ENCODE results near the gene PKHD1.

Gene PKHD1

DNA sequence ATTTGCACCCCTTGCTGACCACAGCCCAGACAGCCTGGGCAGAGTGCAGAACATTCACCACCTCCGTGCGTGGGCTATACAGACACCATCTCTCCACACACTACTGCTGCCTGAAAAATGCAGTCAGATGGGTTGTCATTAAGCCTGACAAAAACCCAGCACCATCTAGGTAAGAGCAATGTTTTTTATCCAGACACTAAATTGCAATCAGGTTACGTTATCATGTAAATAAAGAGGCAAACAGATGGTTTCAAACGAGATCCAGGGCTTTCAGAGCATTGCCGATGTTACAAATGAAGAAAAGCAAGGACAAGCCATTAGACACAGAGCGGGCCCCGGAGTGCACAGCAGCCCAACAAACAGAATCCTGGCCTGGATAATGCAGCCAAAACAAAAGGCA is 269.6 kb downstream of the PKHD1 start:
- FAIRE-seq = no peak
- no peak for DNase-seq (ENCODE audit: insufficient read length, low spot score)

DNA sequence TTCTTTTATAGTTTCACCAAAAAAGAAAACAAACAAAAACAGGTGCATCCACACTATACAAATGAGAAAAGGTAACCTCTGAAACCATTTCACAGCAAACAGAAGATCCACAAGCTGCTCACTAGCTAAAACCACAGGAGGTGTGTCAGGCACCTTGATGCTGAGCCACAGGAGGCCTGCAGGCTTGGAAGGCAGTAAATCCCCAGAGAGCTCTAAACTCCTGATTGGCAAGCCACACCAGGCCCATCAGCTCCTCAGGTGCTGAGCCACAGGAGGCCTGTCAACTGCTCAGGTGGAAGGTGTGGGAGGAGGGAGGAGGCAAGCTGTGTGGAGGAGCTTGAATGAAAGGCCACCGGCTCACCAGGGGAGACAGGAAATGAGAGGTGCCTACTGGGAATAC is 273.0 kb downstream of the PKHD1 start:
- FAIRE-seq (no peak), DNase-seq (ENCODE audit: insufficient read length, low spot score) (no peak)

DNA sequence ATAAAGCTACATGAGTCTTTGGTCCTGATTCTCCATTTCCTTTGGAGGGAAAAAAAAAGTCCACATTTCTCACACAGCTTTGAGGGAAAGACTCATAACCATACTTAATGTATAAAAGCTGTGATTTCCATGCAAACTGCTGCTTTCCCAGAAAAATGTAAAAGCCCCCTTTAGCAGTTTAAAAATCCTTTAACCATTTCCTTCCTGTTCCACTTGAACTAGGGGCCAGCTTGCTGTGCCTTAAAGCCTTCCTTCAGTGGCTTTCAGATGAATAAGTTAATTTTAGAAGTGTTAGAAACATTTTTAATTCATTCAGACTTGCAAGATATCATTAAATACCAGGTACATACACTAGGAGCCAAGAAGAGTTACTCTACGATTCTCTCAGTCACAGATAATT is 273.5 kb downstream of the PKHD1 start:
- DNase-seq (ENCODE audit: insufficient read length, low spot score) = no peak
- no peak for FAIRE-seq

DNA sequence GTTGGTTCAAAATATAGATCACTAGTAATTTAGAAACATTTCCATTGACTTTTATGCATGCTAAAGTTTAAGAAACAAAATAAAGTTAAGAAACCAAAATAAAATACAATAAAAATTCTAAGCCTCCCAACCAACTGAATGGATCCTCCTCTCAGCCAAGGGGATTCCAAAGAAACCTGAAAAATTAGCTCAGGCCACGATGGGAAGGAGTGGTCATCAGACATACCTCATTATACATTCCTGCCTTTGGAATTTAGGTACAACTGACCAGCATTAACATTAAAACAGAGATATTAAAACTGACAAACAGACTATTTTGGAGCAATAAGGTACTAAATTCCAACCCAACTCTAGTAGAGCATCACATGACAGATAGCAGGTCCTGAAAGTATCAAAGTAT is 275.2 kb downstream of the PKHD1 start:
- no peak for DNase-seq (ENCODE audit: insufficient read length, low spot score)
- FAIRE-seq = no peak

DNA sequence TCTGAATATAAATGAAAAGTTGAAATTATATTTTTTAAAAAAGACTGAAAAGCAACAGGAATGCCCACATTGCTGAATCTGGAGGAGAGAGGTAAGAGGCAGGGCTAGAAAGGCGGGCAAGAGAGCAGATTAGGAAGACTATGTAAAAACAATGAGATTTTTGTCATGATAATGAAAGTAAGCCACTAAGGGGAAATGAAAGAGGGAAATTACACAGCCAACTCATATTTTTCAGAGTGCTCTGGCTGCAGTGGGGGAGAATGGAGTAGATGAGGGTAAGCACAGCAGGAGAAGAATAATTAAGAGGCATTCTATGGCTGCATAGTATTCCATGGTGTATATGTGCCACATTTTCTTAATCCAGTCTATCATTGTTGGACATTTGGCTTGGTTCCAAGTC is 281.9 kb downstream of the PKHD1 start:
- DNase-seq (ENCODE audit: insufficient read length, low spot score) (no peak), FAIRE-seq (no peak)

DNA sequence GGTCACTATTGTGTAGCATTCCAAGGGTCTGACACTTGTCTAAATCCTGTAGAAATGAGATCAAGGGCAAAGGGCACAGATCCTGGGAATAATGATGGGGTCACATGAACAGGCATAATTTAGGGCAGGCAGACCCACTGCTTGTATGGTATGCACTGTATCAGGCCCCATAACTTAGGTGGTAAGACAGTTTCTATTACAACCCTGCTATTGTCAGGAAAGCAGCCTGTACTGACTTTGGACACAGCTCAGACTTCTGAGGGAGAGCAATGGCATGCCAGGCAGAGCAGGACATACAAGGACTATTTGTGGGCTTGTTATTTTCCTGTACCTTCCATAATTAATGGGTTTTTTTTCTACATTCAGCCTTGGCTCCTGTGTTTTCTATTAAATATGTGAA is 286.8 kb downstream of the PKHD1 start:
- DNase-seq (ENCODE audit: insufficient read length, low spot score) (no peak), FAIRE-seq (no peak)

DNA sequence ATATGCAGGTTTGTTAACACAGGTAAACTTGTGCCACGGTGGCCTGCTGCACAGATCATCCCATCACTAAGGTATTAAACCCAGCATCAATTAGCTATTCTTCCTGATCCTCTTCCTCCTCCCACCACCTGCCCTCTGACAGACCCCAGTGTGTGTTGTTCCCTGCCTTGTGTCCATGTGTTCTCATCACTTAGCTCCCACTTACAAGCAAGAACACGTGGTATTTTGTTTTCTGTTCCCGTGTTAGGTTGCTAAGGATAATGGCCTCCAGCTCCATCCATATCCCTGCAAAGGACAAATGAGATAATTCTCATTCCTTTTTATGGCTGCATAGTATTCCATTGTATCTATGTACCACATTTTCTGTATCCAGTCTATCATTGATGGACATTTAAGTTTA is 294.0 kb downstream of the PKHD1 start:
- FAIRE-seq (no peak), DNase-seq (ENCODE audit: insufficient read length, low spot score) (no peak)

DNA sequence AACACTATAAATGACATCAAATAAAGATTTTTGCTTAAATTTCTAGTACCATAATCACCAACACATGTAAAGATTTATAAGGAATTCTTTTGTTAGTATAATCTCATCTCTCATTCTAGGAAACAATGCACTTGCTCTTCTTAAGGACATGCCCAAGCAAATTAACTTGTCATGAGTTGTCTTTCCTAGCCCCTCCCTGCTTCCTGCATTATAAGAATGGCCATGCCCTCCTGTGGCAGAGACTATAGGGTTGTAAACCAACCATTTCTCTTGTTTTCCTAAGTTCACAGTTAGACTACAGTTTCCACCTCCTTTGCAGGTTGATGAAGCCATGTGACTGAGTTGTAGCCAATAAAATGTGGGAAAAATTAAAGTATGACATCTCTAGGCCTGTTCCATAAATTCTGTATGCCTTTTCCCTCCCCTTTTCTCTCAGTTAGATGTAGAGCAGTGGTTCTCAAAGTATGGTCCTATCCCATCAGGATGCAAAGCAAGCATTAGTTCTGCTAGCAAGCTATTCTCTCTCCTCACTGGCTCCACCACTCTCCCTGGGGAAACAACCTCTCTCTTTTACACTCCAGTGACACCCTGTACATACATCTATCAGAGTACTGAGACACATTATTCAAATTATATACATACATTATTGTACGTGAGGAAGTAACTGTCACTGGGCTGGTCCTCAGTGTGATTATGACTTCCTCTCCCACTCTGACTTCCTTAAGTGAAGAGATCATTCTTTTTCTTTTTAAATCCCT is 295.0 kb downstream of the PKHD1 start:
- FAIRE-seq (no peak), DNase-seq (ENCODE audit: insufficient read length, low spot score) (no peak)

DNA sequence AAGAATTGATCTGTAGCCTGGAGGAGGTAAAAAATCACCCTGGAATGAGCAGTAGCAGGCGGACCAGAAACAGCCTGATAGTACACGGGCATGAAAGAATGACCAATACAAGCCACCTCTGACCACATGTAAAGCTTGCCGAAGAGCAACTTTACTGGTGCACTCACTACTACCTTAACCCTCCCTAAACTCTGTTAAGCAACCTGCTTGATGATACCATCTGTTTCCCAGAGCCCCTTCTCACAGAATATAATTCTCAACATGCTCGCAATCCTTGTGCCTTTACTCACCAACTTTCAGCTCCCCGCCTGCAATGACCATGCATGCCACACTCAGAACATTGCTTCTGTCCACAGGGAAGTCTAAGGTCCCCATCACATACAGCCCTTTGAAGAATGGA is 296.5 kb downstream of the PKHD1 start:
- FAIRE-seq = no peak
- DNase-seq (ENCODE audit: insufficient read length, low spot score) = no peak

DNA sequence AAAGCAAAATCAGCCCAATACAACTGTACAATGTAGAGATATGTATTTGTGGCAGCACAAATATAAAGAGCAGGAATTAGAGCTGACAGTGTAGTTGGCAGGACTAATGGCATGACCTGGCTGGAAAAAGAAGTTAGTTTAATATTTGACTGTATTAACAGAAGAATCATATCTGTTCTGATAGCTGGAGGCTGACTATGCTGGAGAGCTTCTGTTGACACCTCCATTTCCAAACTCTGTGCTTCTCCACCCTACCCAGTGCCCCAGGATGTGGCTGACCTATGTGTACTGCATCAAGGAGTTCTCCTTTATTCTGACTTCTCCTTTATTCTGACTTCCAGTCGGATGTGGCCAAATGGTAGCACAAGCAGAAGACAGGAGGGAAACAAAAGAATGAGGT is 299.3 kb downstream of the PKHD1 start:
- no peak for DNase-seq (ENCODE audit: insufficient read length, low spot score)
- no peak for FAIRE-seq

DNA sequence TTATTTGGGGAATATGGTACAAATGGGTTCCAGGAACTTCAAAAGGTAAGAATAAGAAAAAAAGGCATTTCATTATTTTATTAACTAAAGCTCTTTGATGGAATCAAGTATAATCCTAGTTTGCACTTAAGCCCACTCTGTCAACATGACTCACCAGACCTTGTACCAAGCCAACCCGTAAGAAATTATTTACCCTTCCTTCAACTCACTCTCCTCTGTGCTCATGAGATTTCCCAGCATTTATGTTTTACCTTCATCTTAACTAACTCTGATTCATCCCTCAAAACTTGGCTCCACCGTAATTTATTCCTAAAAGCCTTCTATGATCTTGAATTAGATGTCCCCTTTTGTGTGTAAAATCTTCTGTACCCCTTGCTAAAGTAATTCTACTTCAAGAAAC is 308.7 kb downstream of the PKHD1 start:
- DNase-seq (ENCODE audit: insufficient read length, low spot score) = no peak
- FAIRE-seq = no peak

DNA sequence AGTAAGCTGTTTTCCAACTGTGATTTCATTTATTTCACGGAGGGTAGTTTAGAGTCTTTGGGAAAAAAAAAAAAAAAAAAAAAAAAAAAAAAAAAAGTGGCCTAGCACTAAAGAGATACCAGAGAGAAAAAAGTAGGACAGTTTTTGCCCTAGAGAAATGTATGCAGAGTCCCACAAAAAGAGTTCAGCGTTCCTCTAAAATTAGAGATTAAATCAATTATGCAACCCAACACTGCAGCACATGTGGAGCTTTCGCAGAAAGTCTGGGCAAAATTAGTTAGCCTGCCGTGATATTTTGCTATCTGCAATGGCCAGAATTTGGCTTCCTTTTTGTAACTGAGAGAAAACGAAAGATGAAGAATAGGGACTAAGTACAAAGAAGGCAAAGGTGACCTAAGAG is 309.8 kb downstream of the PKHD1 start:
- FAIRE-seq (no peak), DNase-seq (ENCODE audit: insufficient read length, low spot score) (no peak)

DNA sequence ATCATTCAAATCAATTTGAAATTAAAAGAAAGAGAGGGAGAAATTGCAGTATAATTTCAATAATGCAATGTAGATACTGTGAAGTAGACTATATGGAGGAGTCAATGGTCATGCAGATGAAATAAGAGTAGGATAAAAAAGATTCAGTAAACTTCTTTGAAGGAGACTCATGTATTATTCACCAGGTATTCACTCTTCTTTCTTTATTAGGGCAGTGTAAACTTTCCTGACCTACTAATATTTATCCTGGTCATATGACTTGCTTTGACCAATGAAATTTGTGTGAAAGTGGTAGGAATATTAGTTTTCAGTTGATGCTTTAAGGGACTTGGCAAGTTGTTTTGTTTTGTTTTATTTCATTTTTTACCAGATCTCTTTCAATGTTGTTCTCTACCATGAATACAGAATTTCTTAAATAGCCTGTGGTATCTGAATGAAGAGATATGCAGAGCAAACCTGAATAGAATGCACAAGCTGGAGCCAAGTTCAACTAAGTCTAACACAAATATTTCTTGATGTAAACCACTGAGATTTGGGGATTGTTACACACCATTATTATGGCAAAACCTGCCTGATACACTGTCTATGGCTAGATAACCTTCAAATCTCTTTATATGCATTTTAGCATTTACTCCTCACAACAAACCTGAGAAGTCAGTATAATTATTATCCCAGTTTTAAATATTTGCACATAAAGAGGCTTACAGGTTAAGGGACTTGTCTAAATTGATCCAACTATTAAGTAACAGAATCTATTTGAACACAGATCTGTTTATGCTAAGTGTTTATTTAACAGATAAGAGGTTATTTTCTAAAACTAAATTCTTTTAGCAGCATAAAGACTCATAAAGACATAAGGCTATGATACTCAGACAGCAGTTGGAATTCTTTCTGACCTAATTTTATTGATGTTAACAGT is 311.2 kb downstream of the PKHD1 start:
- DNase-seq (ENCODE audit: insufficient read length, low spot score) (no peak), FAIRE-seq (no peak)

DNA sequence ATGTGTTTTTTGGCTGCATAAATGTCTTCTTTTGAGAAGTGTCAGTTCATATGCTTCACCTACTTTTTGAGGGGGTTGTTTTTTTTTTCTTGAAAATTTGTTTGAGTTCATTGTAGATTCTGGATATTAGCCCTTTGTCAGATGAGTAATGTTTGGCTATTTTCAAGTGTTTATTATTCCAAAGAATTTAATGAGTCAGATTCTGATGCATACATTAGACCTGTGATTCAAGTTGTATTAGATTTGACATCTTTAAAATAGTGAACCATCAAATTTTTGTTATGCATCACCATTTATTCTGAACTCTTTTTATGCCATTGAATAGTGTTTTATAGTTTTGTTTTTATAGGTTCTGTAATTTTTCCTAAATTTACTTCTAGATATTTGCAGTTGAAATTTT is 319.3 kb downstream of the PKHD1 start:
- no peak for FAIRE-seq
- no peak for DNase-seq (ENCODE audit: insufficient read length, low spot score)

DNA sequence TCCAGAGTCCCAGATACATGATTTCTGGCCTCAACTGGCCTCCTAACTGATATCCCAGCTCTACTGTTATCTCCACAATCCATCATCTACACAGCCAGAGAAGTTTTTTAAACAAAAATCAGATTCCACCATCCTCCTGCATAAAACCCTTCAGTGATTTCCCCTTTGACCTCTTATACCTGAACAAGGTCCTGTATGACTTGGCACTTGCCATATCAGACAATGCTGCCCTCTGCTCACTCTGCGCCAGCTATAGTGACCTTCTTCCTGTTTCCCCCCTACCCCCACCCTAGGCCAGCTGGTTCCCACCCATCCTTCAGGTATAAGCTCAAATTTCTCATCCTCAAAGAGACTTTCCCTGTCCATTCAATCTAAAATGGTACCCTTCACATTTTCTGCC is 322.2 kb downstream of the PKHD1 start:
- no peak for DNase-seq (ENCODE audit: insufficient read length, low spot score)
- FAIRE-seq = no peak

DNA sequence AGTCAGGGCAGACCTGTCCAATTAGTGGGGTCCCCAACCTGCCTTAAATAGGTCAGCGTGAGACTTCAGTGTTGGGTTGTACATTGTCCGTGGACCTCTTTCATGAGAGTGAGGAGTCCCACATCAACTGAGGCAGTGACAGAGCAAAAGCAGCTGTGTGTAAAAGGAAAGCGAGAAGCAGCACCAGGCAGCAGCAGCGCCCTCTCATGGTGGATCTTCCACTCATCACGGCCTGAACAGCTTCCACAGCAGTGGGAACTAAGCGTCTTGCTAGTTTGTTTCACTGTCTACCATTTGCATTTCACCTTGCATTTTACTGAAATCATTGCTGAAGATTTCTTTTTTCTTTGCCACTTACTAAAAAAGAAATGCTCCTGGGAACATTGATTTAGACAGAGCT is 333.8 kb downstream of the PKHD1 start:
- FAIRE-seq = no peak
- DNase-seq (ENCODE audit: insufficient read length, low spot score) = no peak

DNA sequence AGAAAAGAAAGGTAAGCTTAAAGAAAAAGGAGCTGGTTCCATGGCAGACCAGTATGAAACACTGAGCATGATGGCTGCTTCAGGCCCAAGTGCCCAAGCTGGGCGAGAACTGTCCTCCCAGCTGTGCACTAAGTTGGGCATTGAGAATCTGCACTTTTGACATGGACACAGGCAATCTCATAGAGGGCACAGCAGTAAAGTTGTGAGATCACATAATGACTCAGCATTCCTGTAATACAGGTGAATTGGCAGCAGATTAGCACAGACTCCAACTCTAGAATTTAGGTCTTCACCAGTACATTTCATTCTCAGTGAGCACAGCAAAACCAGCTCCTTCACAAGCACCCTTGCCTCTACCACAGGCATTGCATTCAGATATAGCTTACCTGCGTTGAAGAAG is 343.4 kb downstream of the PKHD1 start:
- DNase-seq (ENCODE audit: insufficient read length, low spot score) = no peak
- no peak for FAIRE-seq

DNA sequence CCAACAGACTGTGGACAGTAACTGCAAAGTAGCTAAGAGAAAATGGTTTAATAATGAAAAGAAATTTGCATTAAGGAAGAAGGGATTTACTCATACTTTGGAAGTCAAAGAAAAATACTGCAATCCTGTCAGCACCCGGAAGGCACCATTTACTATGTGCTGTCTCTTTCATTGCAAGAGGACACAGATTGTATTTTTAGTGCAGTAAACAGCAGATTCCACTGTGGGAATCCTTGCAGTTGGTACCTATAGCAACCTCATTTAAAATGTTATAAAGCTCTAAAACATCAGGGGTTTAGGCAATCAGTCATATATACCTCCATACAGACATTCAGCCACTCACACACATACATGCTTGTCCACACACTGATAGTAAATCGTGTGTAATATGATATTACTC is 346.8 kb downstream of the PKHD1 start:
- no peak for FAIRE-seq

DNA sequence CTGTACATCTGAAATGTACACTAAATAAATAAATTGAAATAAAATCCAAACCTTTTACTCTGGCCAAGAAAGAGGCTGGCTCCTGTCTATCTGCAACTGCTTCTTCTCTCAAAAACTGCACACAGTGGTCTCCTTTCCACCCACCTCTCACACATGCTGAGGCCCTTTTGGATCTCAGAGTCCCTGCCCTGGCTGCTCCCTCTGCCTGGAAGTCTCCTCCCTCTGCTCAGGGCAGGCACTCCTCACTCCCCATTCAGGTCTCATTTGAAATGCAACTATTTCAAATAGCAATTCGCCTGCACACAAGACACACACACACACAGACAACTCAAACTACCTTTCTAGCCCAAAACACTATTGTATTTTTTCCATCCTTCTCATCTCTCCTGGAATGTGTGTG is 348.8 kb downstream of the PKHD1 start:
- no peak for DNase-seq (ENCODE audit: insufficient read length, low spot score)
- FAIRE-seq = no peak

More for the DNA sequence above, 346.8 kb downstream of the PKHD1 start:
- no peak for DNase-seq (ENCODE audit: insufficient read length, low spot score)

DNA sequence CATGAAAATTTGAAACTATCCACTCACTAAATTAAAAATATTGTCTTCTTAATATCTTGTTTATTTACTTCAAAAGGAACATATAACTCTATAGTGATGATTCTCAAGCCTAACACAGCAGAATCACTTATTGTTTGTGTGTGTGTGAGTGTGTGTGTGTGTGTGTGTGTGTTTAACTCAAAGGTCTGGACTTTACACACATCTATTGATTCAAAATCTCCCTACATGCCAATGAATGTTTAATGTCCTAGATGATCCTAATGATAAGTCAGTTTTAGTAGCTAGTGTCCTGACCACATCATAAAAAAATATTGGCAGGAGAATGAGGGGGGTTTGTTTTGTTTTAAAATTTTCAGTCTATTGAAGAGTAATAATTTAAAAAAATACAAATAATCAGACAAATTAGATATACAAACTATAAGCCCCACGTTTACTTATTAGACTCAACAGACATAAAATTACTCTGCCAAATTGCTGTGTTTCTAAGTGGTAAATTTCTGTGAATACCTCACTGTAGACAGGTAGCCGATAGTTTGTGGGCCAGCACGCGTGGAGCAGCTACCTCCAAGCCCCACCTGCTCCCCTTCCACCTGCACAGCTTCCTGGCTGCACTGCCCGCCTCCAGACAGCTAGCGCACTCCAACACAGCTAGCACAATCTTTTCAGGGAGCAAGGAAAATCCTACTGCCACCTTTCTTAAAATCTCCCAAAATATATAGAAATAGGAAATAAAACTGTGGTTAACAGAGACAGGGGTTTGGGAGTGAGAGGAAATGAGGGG is 349.6 kb downstream of the PKHD1 start:
- FAIRE-seq (no peak), DNase-seq (ENCODE audit: insufficient read length, low spot score) (no peak)

DNA sequence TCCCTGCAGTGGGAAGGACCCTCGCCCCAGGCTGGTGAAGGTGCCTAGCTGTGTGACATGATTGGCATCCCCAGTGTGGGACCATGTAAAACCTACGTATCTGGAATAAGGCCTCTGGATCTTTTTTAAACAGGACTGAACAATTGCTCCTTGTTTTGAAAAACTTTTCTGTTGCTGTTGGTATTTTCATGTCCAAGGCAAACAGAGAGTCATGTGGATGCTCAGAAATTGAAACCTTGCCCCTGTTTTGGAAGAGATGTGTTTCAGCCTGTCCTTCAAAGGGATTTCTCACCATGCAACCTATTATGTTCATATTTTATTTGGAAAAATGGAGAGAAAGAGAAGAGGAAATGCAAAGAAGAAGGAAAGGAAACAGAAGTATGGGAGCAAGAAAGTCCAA is 362.3 kb downstream of the PKHD1 start:
- FAIRE-seq = no peak
- DNase-seq (ENCODE audit: insufficient read length, low spot score) = no peak
